NCI-H226 (cell line): ENCODE data around the gene TBC1D9.
"Not testable (repeated sequence)": the region's sequence is repeated elsewhere in the genome, so short reads cannot be mapped to it uniquely, and the experiment has no call there.

Source experiments
- DNase-seq: peaks from one replicate; pipeline ENCODE4 v3.0.0-alpha.2; 2015

The TBC1D9 gene

DNA sequence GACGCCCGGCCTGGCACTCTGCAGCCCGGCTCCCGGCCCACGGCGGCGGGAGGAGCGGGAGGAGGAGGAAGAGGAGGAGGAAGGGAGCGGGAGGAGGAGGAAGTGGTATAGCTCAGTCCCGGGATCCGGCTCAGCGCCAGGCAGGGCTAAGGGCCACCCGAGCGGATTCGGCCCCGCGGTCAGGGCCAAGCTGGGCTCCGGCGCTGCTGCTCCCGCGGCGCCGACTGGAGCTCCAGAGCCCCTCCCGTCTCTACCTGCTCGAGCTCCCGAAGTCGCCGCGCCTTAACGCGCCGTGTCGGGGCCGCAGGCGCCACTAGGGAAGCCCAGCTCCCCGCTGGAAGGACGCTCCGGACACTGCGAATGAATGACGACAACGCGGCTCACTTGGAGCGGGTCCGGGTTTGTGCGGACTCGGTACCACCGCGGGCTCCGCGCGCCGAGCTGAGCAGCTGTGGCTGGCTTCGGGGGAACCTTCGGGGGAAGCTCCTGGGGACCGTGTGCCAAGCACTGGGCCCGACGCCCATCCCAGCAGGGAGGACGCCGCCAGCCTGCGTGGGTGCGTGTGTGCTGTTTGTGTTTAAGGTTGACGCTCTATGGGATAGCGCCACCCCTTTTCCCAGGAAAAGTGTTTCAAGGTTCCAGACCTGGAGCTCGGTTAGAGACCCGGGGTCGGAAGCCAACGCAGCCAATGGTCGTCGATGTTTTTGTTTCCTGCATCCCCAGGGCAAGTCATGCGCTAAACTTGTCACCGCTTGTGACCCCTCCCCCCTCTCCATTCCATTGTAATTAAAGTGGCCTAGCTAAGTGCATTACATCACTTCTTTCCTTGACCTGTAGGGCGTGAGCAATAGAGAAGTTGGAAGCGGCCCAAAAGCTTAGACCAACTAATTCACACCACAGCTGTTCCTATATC lies at the start of gene TBC1D9:
Gene TBC1D9, minus strand, starts transcription at position 67 of the 913 bp plus-strand sequence. CDS start 340 bp downstream, outside the sequence.
- peak; percentile 54 for DNase-seq

GRCh38 chr4:140805293-140805692 lies 49.1 kb upstream of the TBC1D9 start:
- DNase-seq: no peak

DNA sequence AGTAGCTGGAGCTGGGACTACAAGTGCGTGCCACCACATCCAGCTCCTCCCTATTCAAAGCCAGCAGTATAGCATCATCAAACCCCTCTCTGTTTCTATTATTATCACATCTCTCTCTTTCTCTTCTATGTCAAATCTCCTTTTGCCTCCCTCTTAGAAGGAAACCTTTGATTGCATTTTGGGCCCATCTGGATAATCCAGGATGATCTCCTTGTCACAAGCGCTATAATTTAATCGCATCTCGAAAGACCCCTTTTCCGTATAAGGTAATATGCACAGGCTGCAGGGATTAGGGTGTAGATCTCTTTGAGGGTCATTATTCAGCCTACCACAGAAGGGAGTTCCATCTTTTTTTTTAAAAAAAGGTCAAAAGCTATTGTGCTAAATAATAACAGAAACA lies 46.4 kb upstream of the TBC1D9 start:
- no peak for DNase-seq

- no peak for DNase-seq
Measured at GRCh38 chr4:140800666-140801065, 44.5 kb upstream of the TBC1D9 start.

- no peak for DNase-seq
Measured at GRCh38 chr4:140799686-140800225, 43.6 kb upstream of the TBC1D9 start.

DNA sequence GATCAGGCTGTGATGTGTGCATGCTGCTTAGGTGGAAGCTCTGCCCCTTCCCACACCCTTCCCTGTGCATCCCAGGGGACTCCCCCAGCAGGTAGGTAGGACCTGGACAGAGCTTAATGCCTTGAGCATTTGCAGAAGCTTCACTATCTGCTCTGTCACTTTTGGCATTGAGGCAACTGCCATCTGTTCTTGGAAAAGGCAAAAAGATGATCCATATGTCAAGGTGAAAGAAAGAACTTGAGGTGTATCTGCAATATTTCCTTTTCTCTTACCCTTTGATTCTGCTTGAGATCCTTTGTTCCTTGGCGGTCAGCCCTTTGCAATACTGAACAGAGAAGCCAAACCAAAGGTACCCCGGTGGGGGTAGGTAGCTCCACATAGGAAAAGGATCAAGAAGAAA lies 37.1 kb upstream of the TBC1D9 start:
- DNase-seq: no peak

GRCh38 chr4:140790765-140791164 lies 34.6 kb upstream of the TBC1D9 start:
- no peak for DNase-seq

DNA sequence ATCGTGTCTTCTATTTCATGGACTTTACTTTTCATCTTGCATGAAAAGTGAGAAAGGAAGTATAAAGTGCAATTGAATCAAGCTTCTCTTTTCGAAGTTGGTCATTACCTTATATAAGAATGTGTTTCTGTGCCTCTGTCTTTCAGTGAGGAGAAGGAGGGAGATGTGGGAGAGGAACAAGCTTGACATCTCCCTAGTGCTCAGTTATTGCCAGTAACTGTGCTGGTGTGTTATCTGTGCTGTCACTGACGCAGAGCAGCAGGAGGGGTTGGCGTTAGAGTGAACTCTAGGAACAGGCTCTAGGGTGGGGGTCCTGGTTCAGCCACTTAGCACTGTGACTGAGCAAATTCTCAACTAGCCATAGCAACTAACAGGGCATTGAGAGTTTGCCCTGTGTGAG lies 34.0 kb upstream of the TBC1D9 start:
- DNase-seq: no peak

DNA sequence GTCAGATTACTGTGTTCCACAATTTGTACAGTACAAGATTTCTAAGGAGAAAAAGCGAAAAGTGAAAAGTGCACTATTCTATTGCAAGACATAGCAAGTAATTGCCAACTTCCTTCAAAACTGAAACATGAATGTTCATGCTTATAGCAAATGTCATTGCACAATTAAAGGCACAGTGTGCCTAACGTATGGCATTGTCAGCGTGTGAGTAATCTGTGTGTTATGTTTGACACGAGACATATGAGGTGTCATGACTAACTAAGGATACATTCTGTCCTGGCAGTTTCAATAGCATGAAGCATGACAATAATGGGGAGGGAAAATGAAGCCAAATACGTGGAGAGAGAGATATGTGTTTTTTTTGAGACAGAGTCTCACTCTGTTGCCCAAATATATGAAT lies 33.6 kb upstream of the TBC1D9 start:
- no peak for DNase-seq

DNA sequence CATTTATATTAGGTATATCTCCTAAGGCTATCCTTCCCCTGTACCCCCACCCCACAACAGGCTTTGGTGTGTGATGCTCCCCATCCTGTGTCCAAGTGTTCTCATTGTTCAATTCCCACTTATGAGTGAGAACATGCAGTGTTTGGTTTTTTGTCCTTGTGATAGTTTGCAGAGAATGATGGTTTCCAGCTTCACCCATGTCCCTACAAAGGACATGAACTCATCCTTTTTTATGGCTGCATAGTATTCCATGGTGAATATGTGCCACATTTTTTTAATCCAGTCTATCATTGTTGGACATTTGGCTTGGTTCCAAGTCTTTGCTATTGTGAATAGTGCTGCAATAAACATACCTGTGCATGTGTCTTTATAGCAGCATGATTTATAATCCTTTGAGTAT lies 26.6 kb upstream of the TBC1D9 start:
- DNase-seq: not testable (repeated sequence)

- DNase-seq: no peak
Measured at GRCh38 chr4:140781596-140781995, 25.4 kb upstream of the TBC1D9 start.

DNA sequence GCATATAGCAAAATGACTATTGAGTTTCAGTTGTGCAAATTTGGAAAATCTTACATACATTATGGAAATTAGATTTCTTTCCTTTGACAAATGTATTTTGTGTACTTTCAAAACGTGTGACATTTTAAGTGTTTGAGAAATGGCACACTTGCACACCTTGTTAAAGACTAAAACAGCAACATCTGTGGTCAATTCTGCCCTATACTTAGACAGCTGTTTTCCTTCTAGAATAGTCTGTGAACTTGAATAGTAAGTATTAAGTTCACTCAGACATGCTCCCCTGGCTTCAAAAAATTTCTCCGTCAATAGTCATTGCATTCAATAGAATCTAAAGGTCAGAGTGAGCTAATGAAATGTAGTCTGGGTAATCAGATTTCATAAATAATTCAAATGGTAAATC lies 21.7 kb upstream of the TBC1D9 start:
- DNase-seq: no peak

GRCh38 chr4:140777386-140777785 lies 21.2 kb upstream of the TBC1D9 start:
- no peak for DNase-seq

- no peak for DNase-seq
Measured at GRCh38 chr4:140776556-140776955, 20.4 kb upstream of the TBC1D9 start.

- DNase-seq: no peak
Measured at GRCh38 chr4:140774956-140775355, 18.8 kb upstream of the TBC1D9 start.

DNA sequence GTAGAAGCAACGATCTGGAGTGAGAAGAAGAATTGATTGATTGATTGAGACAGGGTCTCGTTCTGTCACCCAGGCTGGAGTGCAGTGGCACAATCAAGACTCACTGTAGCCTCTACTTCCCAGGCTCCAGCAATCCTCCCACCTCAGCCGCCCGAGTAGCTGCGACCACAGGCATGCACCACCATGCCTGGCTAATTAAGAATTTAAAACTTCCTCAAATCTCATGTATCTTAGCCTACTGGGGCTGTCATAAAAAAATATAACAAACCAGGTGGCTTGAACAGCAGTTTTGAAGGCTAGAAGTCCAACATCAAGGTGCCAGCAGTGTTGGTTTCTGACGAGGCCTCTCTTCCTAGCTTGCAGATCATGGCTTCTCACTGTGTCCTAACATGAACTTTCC lies 18.3 kb upstream of the TBC1D9 start:
- no peak for DNase-seq

DNA sequence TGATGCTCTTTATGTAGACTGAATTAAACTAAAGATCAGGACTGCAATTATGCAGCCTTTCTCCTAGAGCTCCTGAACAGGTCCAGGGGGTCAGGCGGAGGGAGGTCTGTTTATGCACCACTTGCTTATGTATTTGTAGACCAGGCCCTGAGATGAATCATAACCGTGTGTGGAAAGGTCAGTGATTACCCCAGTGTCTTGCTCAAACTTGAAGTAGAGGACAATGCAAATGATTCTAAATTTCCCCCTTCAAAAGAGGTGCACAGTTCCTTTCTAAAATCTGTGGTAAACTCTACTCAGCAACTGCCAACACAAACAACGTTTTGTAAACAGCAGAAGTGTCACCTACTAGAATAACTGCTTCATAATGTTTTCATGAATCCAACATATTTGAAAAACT lies 13.0 kb upstream of the TBC1D9 start:
- DNase-seq: no peak

DNA sequence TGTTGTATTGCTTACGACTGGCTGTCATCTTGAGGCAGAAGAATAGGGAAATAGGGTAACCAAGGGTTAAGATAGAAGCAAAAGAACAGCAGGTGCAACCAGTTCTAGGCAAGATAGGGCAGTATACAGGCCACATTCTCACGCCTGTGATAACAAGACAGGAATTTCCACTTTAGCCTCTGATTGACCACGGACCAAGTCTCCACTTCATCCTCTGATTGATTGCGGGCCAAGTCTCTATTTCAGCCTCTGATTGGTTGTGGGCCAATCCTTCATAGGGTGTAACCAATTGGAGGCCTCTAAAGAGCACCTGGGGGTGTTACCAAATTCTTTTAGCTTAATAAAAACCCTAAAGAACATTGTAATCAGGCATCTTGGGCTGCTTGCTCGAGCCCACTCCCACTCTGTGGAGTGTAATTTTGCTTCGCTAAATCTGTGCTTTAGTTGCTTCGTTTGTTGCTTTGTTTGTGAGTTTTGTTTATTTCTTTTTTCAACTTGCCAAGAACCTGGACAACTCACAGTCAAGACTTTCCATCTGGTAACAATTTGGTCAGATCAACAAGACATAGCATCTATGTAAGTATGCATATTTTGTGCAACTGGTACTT lies 8.7 kb upstream of the TBC1D9 start:
- no peak for DNase-seq

DNA sequence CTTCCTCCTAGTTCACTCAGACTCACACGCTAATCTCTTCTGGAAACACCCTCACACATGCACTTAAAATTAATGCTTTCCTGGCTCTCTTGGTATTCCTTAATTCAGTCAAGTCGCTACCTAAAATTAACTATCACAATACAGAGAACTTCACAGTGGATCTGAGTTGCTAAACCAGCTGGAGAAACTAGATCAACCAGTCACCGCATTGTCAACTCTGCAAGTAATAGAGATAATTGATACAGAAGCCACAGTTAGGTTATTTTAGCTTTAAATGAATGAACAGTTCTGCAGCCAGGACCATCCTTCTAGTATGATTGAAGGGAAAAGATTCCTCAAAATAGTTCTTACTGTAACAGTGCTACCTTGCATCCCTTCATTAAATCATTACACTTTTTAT lies 6.0 kb upstream of the TBC1D9 start:
- DNase-seq: no peak

- no peak for DNase-seq
Measured at GRCh38 chr4:140757232-140757630, 1.0 kb upstream of the TBC1D9 start.

DNA sequence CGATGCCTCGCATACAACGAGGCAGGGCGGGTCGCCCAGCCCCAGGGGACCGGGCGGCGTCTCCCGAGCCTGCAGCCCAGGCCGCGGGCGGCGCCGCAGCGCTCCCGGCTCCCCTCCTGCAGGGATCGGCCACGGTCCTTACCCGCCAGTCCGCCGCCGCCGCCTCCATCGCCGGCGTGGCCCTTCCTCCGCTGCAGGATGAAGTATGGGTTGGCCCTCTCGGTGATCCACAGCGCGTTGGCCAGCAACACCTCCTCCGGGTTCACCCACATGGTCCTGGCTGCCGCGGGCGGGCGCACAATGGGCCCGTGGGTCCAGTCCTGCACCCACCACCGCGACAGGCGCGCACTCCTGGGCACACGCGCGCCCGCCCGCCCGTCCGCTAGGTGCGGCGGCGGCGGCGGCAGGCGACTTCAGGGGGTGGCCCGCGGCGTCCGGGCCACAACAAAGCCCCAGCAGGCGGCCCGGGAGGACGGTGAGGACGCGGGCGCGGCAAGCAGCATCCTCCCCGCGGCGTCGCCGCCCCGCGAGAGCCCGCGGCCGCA lies 339 bp downstream of the TBC1D9 start:
- peak; percentile 7 for DNase-seq

DNA sequence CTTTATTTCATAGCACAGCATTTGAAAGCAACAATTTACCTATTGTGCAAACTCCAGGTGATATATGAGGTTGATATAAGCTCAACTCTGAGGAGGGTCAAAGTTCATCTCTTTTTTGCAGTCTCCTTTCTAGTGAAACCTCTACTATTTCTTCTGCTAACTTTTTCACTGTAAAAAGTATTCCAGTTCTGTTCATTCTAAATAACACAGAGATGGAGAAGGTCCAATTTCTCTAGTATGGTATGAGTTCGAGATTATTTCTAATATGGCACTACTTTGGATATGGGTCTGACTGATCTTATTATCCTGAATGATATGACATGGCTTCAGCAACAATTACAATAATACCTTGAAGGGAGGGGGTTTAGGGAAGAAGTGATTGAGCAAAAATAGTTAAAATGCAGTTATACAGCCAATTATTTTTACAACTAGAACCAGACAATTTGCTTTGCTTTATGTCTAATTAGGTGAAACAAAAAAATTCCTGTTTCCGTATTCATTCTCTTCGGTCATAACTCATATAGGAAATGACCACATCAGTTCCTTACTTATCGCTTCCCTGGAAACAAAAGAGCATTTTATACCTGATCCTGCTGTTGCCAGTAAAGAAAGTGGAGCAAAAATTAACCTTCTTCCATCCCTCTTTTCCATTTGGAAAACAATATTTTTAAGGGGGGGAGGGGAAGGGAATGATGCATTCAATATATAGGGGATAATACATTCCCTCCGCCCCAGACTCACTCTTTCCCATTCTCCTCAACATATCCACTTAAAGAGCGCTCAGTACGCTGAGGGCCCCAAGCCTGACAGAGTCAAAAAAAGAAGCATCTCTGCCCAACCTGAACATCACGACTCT lies 1.0 kb downstream of the TBC1D9 start:
- DNase-seq: no peak

DNA sequence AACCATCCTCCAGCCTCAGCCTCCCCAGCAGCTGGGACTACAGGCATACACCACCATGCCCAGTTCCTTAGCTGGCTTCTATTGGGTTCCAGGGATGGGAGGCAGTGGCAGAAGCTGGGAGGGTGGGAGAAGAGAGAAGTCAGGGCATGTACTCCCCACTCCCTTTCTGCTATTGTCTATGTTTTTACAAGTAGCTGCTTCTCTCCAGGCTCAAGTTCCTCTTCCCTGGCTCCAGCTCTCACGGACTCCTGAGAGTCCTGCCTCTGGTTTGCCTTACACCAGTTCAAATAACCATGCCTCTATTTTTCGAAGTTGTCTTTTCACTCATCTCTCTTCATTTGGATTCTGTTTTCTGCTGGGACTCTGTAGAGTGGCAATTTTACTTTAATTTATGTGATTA lies 2.9 kb downstream of the TBC1D9 start:
- DNase-seq: no peak
